SHP77 treated with DMSO at 0.1 percent for 48 hours (cell line): ENCODE results near the gene ANKS1B.
"Not testable (repeated sequence)": the region's sequence is repeated elsewhere in the genome, so short reads cannot be mapped to it uniquely, and the experiment has no call there.

Experiments used
- DNase-seq: peaks from one replicate; lab custom pipeline; 2025; lab: John Stamatoyannopoulos, UW

The ANKS1B gene

DNA sequence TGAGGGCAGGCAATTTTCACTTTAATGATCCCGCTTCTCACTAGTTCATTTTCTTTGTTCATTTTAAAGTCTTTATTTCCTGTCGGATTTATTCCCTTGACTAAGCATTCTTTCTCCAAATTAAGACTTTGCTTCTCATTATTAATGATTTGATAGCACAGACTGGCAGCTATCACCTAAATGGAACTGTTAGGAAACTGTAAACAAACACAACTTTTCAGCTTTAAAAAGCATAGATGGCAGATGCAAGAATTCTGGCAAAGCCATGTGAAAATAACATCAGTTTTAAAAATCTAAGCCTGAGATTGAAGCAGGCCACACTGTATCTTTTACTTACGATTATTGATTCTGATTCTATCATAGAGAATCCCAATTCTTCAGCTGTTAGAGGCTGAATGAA lies 225.7 kb downstream of the ANKS1B start:
- no peak for DNase-seq

DNA sequence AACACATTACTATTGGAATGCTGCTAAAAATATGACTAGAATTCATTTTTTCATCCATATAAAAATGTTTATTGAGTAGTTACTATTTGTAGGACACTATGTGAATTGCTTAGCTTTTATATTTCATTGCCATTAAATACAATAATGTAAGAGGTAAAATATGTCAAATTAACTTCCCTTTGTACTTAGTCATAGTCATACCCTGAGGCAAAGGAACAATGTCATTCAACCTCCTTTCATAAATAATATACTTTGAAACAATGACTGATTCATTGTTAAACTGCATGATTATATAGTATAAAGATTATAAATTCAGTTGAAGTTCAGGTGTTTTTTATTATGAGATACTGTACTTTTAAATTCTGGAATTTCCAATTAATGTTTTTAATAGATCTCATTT lies 232.0 kb downstream of the ANKS1B start:
- no peak for DNase-seq

DNA sequence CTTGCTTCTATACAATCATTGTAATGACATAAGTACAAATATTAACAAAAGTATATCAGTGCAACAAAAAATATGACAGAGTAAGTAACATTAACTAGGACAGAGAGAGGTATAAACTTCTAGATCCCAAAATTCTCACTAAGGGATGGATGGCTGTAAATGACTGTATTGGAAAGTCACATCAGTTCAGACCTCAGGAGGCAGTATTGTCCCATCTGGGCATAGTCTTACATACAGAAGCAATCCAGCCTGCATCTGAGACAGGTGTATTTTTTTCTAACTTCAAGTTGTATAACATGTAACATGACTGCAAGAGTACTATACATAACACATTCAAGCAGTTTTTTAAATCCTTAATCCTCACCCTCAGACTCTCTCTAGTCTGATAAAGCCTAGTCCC lies 238.2 kb downstream of the ANKS1B start:
- no peak for DNase-seq

DNA sequence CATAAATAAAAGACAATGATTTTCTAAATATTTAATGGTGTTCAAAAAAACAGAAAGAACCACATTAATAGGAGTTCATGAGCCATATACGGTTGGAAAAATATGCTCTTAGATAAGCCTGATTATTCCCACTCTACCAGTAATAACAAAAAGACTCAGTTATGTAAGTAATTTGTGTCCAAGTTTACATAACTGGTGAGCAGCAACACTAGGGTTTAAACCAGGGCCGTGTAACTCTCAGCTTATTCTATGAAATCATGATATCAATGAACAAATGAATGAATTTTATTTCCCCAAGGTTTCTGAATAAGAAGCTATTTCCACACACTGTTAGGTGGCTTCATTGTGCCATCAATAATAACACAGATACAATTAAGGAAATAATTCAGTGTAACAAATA lies 238.8 kb downstream of the ANKS1B start:
- DNase-seq = no peak

DNA sequence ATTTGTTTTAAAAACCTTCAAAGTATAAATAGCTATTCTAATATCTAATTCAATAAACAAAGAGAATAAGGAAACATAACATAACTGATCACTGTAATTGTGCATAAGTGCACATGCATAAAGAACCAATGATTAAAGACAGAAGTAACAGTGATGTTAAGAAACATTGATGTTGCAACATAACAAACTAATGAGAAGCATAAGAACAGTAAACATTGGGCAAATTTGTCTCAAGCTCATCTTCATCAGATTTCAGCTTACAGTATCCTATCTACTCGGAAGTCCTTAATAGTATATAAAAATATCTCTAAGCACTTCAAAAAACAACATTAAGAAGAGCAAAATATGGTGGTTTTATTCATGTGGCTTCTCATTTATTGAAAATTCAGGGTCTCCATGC lies 239.6 kb downstream of the ANKS1B start:
- no peak for DNase-seq

DNA sequence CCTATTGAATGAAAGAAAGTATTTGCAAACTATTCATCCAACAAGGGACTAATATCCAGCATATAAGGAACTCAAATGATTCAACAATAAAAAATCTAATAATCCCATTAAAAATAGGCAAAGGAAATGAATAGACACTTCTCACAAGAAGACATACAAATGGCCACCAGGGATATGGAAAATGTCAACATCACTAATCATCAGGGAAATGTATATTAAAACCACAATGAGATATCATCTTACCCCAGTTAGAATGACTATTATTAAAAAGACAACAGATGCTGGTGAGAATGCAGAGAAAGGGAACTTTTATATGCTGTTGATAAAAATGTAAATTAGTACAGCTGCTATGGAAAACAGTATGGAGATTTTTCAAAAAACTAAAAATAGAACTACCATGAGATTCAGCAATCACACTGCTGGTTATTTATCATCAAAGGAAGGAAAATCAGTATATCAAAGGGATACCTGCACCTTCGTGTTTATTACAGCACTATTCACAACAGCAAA lies 247.9 kb downstream of the ANKS1B start:
- DNase-seq = no peak

DNA sequence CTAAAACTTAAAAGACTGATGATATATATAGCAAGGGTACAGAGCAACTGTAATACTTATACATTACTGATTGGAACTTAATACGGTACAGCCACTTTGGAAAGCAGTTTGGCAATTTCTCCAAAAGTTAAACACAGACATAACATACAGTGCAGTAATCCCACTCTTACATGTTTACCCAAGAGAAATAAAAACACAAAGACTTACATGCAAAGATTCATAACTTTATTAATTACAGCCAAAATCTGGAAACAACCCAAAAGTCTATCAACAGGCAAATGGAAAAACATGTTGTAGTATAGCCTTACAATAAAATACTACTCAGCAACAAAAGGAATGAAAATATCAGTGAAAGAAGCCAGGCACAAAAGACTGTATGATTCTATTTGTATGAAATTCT lies 252.6 kb downstream of the ANKS1B start:
- DNase-seq = no peak

DNA sequence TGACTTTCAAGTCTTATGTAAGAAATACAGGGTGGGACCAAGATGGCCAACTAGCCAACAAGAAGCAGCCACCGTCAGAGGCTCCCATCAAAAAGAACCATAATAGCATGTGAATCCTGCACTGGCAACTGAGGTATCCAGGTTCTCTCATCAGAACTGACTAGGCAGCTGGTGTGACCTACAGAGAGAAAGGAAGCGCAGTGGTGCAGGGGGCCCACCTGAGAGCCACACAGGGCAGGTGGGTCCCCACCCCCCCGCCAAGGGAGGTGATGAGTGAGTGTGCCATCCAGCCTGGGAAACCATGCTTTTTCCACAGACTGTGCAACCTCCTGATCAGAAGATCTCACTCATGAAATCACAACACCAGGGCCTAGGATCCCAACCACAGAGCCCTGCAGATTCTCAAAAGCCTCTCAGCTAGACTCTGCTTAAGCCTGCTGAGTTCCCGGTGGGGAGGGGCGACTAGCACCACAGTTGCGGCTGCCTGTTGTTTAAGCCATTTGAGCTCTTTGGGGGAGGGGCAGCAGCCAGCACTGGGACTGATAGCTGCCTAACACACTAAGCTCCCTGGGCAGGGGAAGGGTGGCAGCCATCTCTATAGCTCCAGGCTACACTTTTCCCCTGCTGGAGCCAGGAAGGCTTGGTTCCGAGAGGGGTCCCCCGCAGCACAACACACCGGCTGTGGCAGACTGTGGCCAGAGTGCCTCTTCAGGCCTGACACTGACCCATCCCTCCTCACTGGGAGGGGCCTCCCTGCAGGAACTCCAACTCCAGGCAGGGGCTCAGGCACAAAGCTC lies 261.8 kb downstream of the ANKS1B start:
- DNase-seq = no peak

DNA sequence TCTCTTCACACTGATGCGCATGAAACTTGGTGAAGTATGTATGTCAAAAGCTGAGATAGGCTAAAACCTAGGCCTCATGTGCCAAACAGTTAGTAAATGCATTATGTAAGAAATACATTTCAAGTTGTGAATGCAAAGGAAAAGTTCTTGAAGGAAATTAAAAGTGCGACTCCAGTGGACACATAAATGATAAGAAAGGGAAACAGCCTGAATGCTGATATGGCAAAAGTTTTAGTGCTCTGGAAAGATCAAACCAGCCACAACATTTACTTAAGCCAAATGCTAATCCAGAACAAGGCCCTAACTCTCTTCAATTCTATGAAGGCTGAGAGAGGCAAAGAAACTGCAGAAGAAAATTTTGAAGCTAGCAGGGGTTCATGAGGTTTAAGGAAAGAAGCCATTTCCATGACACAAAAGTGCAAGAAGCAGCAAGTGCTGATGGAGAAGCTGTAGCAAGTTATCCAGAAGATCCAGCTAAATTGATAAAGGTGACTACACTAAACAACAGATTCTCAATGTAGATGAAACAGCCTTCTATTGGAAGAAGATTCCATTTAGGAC lies 262.9 kb downstream of the ANKS1B start:
- no peak for DNase-seq

DNA sequence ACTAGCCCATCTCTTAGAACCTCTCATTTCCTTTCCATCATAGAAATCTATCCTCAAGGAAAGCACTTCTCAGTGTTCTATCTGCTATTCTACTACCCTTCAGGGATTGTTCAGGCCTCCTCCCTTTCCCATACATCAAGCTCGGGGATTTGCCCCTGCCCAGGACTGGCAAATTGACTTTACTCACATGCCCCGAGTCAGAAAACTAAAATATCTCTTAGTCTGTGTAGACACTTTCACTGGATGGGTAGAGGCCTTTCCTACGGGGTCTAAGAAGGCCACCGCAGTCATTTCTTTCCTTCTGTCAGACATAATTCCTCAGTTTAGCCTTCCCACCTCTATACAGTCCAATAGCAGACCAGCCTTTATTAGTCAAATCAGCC lies 264.7 kb downstream of the ANKS1B start:
- DNase-seq = not testable (repeated sequence)

DNA sequence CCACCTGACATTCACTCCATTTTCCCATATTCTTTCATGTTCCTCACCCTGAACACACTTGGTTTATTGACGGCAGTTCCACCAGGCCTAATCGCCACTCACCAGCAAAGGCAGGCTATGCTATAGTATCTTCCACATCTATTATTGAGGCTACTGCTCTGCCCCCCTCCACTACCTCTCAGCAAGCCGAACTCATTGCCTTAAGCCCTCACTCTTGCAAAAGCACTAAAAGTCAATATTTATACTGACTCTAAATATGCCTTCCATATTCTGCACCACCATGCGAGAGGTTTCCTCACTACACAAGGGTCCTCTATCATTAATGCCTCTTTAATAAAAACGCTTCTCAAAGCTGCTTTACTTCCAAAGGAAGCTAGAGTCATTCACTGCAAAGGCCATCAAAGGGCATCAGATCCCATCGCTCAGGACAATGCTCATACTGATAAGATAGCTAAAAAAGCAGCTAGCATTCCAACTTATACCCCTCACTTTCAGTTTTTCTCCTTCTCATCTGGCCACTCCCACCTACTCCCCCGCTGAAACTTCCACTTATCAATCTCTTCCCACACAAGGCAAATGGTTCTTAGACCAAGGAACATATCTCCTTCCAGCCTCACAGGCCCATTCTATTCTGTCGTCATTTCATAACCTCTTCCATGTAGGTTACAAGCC lies 265.2 kb downstream of the ANKS1B start:
- DNase-seq = not testable (repeated sequence)

DNA sequence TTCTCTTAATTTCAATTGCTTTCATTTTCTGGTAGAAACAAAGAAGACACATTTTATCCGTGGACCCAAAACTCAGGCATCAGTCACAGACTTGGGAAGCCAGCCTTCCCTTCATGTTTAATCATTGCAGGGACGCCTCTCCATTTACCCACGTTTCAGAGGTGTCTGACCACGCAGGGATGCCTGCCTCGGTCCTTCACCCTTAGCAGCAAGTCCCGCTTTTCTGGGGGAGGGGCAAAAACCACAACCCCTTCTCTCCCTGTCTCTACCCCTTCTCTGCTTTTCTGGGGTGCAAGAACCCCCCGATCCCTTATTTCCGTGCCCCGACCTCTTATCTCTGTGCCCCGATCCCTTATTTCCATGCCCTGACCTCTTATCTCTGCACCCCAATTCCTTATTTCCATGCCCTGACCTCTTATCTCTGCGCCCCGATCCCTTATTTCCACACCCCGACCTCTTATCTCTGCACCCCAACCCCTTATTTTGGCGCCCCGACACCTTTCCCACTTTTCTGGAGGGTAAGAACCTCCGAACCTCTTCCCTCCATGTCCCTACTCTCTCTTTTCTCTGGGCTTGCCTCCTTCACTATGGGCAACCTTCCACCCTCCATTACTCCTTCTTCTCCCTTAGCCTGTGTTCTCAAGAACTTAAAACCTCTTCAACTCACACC lies 268.8 kb downstream of the ANKS1B start:
- DNase-seq = not testable (repeated sequence)

DNA sequence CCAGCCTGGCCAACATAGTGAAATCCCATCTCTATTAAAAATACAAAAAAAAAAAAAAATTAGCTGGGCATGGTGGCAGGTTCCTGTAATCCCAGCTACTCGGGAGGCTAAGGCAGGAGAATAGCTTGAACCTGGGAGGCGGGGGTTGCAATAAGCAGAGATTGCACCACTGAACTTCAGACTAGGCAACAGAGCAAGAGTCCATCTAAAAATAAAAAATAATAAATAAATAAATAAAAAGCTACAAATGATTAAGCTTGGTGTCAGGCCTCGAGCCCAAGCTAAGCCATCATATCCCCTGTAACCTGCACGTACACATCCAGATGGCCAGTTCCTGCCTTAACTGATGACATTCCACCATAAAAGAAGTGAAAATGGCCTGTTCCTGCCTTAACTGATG lies 269.8 kb downstream of the ANKS1B start:
- DNase-seq = not testable (repeated sequence)

DNA sequence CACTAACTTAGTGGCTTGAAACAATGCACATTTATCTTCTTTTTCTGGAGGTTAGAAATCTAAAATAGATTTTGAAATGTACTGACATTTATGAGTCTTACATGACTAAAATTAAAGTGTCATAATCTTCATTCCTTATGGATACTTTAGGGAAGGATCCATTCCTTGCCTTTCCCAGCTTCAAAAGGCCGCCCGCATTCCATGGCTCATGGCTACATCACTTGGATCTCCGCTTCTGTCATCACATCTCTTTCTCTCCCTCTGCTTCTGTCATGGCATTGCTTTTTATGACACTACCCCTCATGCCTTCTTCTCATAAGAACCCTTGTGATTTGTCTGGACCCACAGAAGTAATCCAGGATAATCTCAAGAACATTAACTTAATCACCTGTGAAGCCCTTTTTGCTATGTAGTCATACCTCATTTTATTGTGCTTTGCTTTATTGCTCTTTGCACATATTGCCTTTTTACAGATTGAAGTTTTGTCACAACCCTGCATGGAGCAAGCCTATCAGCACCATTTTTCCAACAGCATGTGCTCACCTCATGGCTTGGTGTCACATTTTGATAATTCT lies 270.7 kb downstream of the ANKS1B start:
- DNase-seq = no peak

DNA sequence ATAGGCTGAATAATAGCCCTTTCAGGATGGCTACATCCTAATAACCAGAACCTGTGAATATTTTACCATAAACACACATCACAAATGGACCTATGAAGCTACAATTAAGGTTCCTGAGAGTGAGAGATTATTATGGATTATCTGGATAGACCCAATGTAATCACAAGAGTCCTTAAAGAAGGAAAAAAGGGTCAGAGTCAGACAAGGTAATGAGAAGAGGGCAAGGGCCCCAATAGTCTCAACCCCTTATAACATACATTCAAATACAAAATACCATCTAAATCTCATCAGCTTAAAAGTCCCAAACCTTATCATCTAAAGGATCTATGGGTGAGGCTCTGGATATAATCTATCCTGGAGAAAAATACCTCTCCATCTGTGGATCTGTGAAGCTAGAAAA lies 272.5 kb downstream of the ANKS1B start:
- no peak for DNase-seq

DNA sequence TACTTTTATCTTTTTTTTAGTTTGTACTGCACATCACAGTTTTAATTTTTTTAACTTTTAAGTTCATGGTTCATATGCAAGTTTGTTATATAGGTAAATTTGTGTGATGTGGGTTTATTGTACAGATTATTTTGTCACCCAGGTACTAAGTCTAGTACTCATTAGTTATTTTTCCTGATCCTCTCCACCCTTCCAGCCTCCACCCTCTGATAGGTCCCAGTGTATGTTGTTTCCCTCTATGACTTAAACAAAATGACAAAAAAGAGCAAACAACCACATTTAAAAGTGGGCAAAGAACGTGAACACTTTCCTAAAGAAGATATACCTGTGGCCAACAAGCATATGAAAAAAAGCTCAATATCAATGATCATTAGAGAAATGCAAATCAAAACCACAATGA lies 273.5 kb downstream of the ANKS1B start:
- no peak for DNase-seq

DNA sequence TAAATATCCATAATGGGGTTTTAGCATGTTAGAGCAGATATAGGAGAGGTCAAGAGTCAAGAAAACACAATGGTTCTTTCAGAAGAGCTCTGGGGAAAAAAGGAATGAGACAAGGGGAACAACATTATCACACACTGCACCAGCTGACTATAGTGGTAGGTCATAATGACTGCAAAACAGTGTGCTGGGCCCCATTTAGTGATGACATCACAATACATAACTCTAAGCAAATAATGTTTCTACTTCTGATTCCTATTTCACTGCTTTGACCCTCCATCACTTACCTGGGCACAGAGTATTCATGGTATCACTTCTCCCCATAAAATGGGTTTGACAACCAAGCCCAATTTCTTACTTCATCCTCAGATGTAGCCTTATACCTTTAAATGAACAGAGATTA lies 275.1 kb downstream of the ANKS1B start:
- DNase-seq = no peak

DNA sequence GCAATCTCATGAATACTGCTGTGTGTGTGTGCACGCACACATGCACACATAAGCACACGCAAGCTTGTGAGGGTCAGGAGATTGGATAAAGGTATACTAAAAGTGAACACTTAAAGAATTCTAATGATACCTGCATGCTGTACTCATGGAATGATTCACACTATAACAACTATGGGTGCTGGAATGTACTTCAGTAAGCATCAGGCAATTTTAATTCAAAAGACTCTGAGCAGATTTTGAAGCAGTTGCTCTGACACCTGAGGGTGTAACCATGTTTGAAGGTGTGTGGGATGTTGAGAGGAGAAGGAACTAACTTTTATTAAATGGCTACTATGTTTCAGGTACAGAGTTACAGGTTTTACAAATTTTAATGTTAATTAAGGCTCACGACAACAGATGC lies 275.6 kb downstream of the ANKS1B start:
- no peak for DNase-seq

DNA sequence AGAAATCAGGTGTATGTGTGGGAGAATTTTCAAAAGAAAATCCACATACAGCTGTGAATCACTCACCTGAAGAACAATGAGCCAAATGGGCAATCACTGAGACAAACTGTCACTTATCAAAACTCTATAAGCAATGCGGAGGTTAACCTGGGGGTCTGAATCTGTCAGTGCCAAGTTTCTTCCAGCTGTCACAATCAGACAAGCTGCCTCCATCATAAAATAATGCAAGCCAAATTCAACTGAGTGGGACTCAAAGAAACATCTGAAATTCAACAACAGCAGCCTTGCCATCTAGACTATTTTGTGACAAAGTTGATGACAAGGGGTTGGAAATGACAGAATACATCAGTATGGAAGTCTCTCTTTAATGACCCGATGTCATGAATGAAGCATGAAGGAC lies 276.9 kb downstream of the ANKS1B start:
- no peak for DNase-seq

DNA sequence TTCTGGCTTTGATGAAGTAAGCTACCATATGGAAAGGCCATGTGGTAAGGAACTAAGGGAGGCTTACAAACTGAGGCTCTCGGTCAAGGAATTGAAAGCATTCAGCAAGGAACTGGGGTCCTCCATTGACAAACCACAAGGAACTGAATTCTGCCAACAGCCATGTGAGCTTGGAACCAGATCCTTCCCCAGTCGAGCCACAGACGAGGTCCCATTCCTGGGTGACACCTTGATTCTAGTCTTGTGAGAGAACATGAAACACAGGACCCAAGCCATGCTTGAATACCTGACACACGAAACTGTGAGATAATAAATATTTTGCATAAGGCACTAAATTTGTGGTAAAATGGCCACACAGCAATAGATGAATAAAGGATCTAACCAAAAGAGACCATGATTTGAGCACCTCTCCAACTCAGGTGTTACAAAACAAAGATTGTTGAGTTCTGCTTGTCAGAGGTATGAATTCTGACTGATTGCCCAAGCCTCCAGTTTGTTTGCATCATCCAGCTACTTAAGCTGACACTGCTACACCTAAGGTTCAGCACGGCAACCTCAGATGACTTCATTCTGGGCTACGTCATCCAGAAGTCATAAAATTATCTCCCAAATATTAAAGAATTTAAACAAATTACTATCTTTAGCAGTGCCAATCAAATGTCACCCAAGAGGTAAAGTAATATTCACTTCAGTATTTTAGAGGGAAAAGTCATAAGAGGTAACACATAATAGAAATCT lies 277.8 kb downstream of the ANKS1B start:
- no peak for DNase-seq

DNA sequence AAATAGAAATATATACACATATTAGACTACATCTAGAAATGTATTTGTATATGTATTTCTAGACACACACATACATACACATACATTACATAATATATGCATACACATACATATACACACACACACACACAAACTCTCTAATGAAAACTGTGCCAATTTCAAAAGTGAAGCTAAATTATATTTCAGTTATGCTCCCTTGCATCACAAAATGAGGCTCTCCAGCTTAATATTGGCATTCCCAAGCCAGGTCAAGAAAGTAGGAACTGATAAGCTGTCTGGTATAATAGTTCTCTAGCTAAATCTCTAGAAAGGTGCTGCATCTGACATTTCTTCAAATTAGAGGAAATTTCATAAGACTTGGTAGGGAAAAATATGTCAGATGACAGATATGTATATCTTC lies 280.3 kb downstream of the ANKS1B start:
- DNase-seq = no peak

DNA sequence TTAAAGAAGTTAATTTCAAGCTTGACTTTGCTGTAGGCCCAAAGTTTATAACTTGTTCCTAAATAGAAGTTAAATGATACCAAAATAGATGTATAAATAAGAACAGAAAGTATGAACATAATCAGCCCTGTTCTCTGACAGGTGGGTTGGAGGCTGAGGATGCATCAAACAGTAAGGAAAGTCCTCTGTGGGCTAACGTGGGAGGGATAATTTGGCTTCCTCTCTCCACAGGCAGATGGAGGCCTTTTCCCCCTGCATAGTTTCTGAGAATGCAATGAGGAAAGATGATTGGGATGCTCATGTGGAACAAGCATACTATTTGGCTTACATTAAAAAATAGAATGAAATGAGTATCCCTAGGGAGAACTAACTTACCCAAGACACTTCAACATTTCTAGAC lies 280.7 kb downstream of the ANKS1B start:
- DNase-seq = no peak
